HepG2 (cell line): ENCODE results near the gene IGFALS. TPM values are rescaled to one million over a fixed set of nuclear protein-coding genes. Genes with fewer than 3 reads are reported as not detected.

Experiments
- CC2D1A ChIP-seq: sonication (generic); formaldehyde crosslinking; IDR thresholded peaks from 2 replicates; pipeline ENCODE4 v1.8.1; 2023; ENCODE audit warnings: mild to moderate bottlenecking, missing genetic modification reagents
- EEA1 ChIP-seq: sonication (generic); formaldehyde crosslinking; IDR thresholded peaks from 2 replicates; pipeline ENCODE4 v1.5.1; 2020; ENCODE audit warnings: mild to moderate bottlenecking, missing genetic modification reagents, borderline replicate concordance
- HNF4G ChIP-seq, 2 experiments: sonication (generic) in 1 of 2; formaldehyde crosslinking in 1 of 2; IDR thresholded peaks; 2 replicates each; pipeline versions ENCODE4 v1.4.0 to v1.6.1; 2011 to 2020; ENCODE audit warnings: borderline replicate concordance in 2 of 2, low read depth in 2 of 2, mild to moderate bottlenecking in 2 of 2, low read length in 1 of 2, missing genetic modification reagents in 1 of 2, moderate library complexity in 1 of 2
- HOXA9 ChIP-seq: sonication (generic); formaldehyde crosslinking; IDR thresholded peaks from 2 replicates; pipeline ENCODE4 v1.8.1; 2022; ENCODE audit warnings: missing genetic modification reagents, mild to moderate bottlenecking, moderate library complexity, borderline replicate concordance
- PAXIP1 ChIP-seq: sonication (generic); formaldehyde crosslinking; conservative IDR thresholded peaks from 2 replicates; pipeline ENCODE4 v1.4.0; 2020; ENCODE audit warnings: mild to moderate bottlenecking, missing genetic modification reagents, moderate library complexity
- RNF219 ChIP-seq: sonication (generic); formaldehyde crosslinking; IDR thresholded peaks from 2 replicates; pipeline ENCODE4 v1.5.0; 2020; ENCODE audit warnings: mild to moderate bottlenecking, missing genetic modification reagents
- TARDBP ChIP-seq: sonication (generic); formaldehyde crosslinking; IDR thresholded peaks from 2 replicates; pipeline ENCODE4 v1.8.0; 2022; ENCODE audit warnings: mild to moderate bottlenecking, missing genetic modification reagents
- ZBTB42 ChIP-seq: sonication (generic); formaldehyde crosslinking; IDR thresholded peaks from 2 replicates; pipeline ENCODE4 v1.5.0; 2020; ENCODE audit warnings: mild to moderate bottlenecking, missing genetic modification reagents
- ZBTB8A ChIP-seq: sonication (generic); formaldehyde crosslinking; IDR thresholded peaks from 2 replicates; pipeline ENCODE4 v1.4.0; 2020; ENCODE audit warnings: mild to moderate bottlenecking, low read depth, missing genetic modification reagents, borderline replicate concordance
- ZNF274 ChIP-seq: sonication (generic); formaldehyde crosslinking; IDR thresholded peaks from 2 replicates; pipeline ENCODE4 v1.5.1; 2020; ENCODE audit warnings: mild to moderate bottlenecking, missing genetic modification reagents
- ZNF33B ChIP-seq: sonication (generic); formaldehyde crosslinking; IDR thresholded peaks from 2 replicates; pipeline ENCODE4 v1.5.1; 2020; ENCODE audit warnings: mild to moderate bottlenecking, missing genetic modification reagents
- ZNF441 ChIP-seq: sonication (generic); formaldehyde crosslinking; IDR thresholded peaks from 2 replicates; pipeline ENCODE4 v1.7.0; 2021; ENCODE audit warnings: missing genetic modification reagents, borderline replicate concordance
- ZNF703 ChIP-seq: sonication (generic); formaldehyde crosslinking; IDR thresholded peaks from 2 replicates; pipeline ENCODE4 v1.5.1; 2020; ENCODE audit warnings: missing genetic modification reagents, mild to moderate bottlenecking, moderate library complexity, borderline replicate concordance
- polyA plus RNA-seq, 8 experiments: library from polyadenylated mRNA; depleted of rRNA in 3 of 8; stranded (reverse) in 7 of 8; unstranded in 1 of 8; fragments of >200 nt; fragmentation: Illumina TruSeq in 4 of 8; extraction: Trizol in 4 of 8; gene quantifications; 2 replicates each; pipeline versions ENCODE4 v1.2.1 to v1.2.3, GENCODE V29; 2011 to 2016; ENCODE audit warnings: low read depth in 4 of 8, missing spikeins in 1 of 8, mixed read lengths in 1 of 8; ENCODE audit not compliant: insufficient read depth in 1 of 8
- total RNA-seq, 5 experiments: library from RNA; depleted of rRNA; stranded (reverse); fragments of >200 nt; fragmentation: Illumina TruSeq; extraction: Trizol; gene quantifications; 2 replicates each; pipeline ENCODE4 v1.2.3, GENCODE V29; 2016; ENCODE audit warnings: low read depth in 1 of 5
- TF ChIP-seq, protein P1 (sequence below): sonication (generic); formaldehyde crosslinking; IDR thresholded peaks from 2 replicates; pipeline ENCODE4 v1.5.0; 2020; ENCODE audit warnings: mild to moderate bottlenecking, missing genetic modification reagents, borderline replicate concordance

The IGFALS gene
- total and polyA plus RNA-seq, 2 of the 13 experiments (the other 11 are each of a cell fraction or from before 2014, with no cell fraction given), result 0.34 to 2.4 TPM

DNA sequence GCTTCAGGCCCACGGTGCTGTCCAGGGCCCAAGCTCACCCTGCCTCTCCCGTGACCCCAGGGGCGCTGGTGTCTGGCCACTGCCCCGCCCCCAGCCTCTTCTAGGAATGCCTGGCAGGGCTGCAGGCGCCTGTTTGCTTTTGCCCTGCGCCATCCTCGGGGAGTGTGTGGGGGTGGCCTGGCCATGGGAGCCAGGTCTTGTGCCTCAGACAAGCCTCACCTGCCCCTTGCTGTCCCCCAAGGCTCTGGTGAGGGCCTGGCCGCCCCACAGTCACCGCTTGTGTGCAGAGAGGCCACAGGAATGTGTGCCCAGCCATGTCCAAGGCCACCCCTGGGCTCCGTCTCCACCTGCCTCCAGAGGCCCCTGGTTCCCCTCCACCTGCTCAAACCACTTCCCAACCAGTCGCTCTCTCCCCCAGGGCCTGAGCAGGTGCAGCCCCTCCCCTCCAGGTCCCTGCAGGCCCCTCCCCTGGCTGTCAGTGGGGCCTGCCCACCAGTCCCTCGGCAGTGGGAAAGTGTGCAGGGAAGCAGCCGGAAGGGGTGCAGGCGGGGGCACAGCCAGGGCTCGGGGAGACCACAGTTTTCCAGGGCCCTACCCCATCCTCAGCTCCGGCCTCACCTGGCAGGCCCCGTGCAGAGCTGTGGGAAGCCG lies 841 bp upstream of the IGFALS start (continued):
- TF ChIP-seq ZBTB8A (no peak), TARDBP (CRISPR knock-in tag) (no peak), ZNF441 (peak; percentile 45; the same call in 1 of the 2 replicates), ZNF274 (CRISPR knock-in tag) (peak; percentile 49; the same call in 1 of the 2 replicates), ZBTB42 (CRISPR knock-in tag) (no peak), HOXA9 (CRISPR knock-in tag) (no peak), ZNF703 (no peak), CC2D1A (no peak), RNF219 (CRISPR knock-in tag) (no peak), EEA1 (peak; percentile 38; the same call in 1 of the 2 replicates), PAXIP1 (peak; percentile 84), ZNF33B (CRISPR knock-in tag) (no peak), HNF4G (IDR thresholded peaks at IDR 0.05; ENCODE audit: borderline replicate concordance, low read depth, low read length) (no peak), HNF4G (CRISPR knock-in tag; IDR thresholded peaks at IDR 0.05; ENCODE audit: borderline replicate concordance, low read depth) (no peak)
- TF ChIP-seq, protein P1, sequence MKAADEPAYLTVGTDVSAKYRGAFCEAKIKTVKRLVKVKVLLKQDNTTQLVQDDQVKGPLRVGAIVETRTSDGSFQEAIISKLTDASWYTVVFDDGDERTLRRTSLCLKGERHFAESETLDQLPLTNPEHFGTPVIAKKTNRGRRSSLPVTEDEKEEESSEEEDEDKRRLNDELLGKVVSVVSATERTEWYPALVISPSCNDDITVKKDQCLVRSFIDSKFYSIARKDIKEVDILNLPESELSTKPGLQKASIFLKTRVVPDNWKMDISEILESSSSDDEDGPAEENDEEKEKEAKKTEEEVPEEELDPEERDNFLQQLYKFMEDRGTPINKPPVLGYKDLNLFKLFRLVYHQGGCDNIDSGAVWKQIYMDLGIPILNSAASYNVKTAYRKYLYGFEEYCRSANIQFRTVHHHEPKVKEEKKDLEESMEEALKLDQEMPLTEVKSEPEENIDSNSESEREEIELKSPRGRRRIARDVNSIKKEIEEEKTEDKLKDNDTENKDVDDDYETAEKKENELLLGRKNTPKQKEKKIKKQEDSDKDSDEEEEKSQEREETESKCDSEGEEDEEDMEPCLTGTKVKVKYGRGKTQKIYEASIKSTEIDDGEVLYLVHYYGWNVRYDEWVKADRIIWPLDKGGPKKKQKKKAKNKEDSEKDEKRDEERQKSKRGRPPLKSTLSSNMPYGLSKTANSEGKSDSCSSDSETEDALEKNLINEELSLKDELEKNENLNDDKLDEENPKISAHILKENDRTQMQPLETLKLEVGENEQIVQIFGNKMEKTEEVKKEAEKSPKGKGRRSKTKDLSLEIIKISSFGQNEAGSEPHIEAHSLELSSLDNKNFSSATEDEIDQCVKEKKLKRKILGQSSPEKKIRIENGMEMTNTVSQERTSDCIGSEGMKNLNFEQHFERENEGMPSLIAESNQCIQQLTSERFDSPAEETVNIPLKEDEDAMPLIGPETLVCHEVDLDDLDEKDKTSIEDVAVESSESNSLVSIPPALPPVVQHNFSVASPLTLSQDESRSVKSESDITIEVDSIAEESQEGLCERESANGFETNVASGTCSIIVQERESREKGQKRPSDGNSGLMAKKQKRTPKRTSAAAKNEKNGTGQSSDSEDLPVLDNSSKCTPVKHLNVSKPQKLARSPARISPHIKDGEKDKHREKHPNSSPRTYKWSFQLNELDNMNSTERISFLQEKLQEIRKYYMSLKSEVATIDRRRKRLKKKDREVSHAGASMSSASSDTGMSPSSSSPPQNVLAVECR (CRISPR knock-in tag), result peak; percentile 80; the same call in 1 of the 2 replicates
